Activated CD4-positive, alpha-beta T cell treated with anti-CD3 and anti-CD28 coated beads for 1 hour (primary cell): ENCODE results near the gene MAMDC4.
"Not testable (repeated sequence)": the region's sequence is repeated elsewhere in the genome, so short reads cannot be mapped to it uniquely, and the experiment has no call there.

Experiments used
- DNase-seq: peaks from one replicate; pipeline ENCODE4 v3.0.0-alpha.2; 2020

Gene MAMDC4

GRCh38 chr9:136851941-136852663 is at the start of gene MAMDC4:
TSS of gene MAMDC4 (plus strand) at chr9:136852346. CDS start at chr9:136852417, 71 bp downstream.
- DNase-seq, result no peak

GRCh38 chr9:136803009-136803550 is 49.1 kb upstream of the MAMDC4 start:
- not testable (repeated sequence) for DNase-seq

- DNase-seq, result no peak
Measured at GRCh38 chr9:136803551-136804508, 48.3 kb upstream of the MAMDC4 start.

GRCh38 chr9:136804509-136805206 is 47.5 kb upstream of the MAMDC4 start:
- no peak for DNase-seq

GRCh38 chr9:136805207-136805740 is 46.9 kb upstream of the MAMDC4 start:
- no peak for DNase-seq

GRCh38 chr9:136806067-136806466 is 46.1 kb upstream of the MAMDC4 start:
- no peak for DNase-seq

- no peak for DNase-seq
Measured at GRCh38 chr9:136806631-136807201, 45.4 kb upstream of the MAMDC4 start.

- peak; percentile 74 for DNase-seq
Measured at GRCh38 chr9:136807281-136808074, 44.7 kb upstream of the MAMDC4 start, which contains the start of gene RABL6. TSS of gene RABL6 (plus strand) at chr9:136807948. CDS start at chr9:136808197, 249 bp downstream.

GRCh38 chr9:136808075-136808805 is 43.9 kb upstream of the MAMDC4 start:
- DNase-seq, result peak; percentile 45

GRCh38 chr9:136808806-136809158 is 43.4 kb upstream of the MAMDC4 start:
- no peak for DNase-seq

GRCh38 chr9:136814725-136815421 is 37.3 kb upstream of the MAMDC4 start:
- DNase-seq, result no peak

GRCh38 chr9:136815422-136815782 is 36.7 kb upstream of the MAMDC4 start:
- no peak for DNase-seq

- no peak for DNase-seq
Measured at GRCh38 chr9:136820971-136821825, 30.9 kb upstream of the MAMDC4 start.

GRCh38 chr9:136821826-136822544 is 30.2 kb upstream of the MAMDC4 start:
- DNase-seq, result no peak

- DNase-seq, result no peak
Measured at GRCh38 chr9:136823136-136824046, 28.8 kb upstream of the MAMDC4 start.

- DNase-seq, result no peak
Measured at GRCh38 chr9:136824496-136825225, 27.5 kb upstream of the MAMDC4 start.
